Activated CD4-positive, alpha-beta T cell treated with anti-CD3 and anti-CD28 coated beads, Interleukin-2, amount 10 ng/mL, durations not matched to agents 7 days and 5 days (primary cell): Measurements from ENCODE around the gene LRRTM1. TPM values are rescaled to one million over a fixed set of nuclear protein-coding genes. Genes with fewer than 3 reads are reported as not detected.

Experiments used
- CTCF ChIA-PET: fragments of 350-600 bp; sonication (Branson Sonifier 250); formaldehyde crosslinking; loops from one replicate; lab custom pipeline; 2021; ENCODE audit warnings: antibody characterized with exemption; lab: Charles Lee
- POLR2A ChIA-PET: fragments of 350-600 bp; sonication (Branson Sonifier 250); formaldehyde crosslinking; loops from one replicate; lab custom pipeline; 2021; ENCODE audit warnings: antibody characterized with exemption; lab: Charles Lee
- DNase-seq: peaks from one replicate; pipeline ENCODE4 v3.0.0-alpha.2; 2020
- H3K27ac Mint-ChIP-seq: one replicate; pipeline ENCODE4 v1.8.0; 2021; ENCODE audit warnings: mild to moderate bottlenecking, moderate library complexity, mixed read lengths
- H3K27me3 Mint-ChIP-seq: one replicate; pipeline ENCODE4 v1.8.0; 2021; ENCODE audit warnings: mixed read lengths
- H3K36me3 Mint-ChIP-seq: one replicate; pipeline ENCODE4 v1.8.0; 2021; ENCODE audit warnings: low read depth, mixed read lengths
- H3K4me1 Mint-ChIP-seq: one replicate; pipeline ENCODE4 v1.8.0; 2021; ENCODE audit warnings: mixed read lengths
- H3K4me3 Mint-ChIP-seq: one replicate; pipeline ENCODE4 v1.8.0; 2021; ENCODE audit warnings: mild to moderate bottlenecking, moderate library complexity, mixed read lengths
- H3K9me3 Mint-ChIP-seq: one replicate; pipeline ENCODE4 v1.8.0; 2021; ENCODE audit warnings: mixed read lengths
- total RNA-seq, 2 experiments: library from RNA; stranded (reverse); gene quantifications; one replicate each; pipeline ENCODE4 v1.2.3, GENCODE V29; 2021

Gene LRRTM1
- total RNA-seq, 2 experiments from 2014 or later: not detected

DNA sequence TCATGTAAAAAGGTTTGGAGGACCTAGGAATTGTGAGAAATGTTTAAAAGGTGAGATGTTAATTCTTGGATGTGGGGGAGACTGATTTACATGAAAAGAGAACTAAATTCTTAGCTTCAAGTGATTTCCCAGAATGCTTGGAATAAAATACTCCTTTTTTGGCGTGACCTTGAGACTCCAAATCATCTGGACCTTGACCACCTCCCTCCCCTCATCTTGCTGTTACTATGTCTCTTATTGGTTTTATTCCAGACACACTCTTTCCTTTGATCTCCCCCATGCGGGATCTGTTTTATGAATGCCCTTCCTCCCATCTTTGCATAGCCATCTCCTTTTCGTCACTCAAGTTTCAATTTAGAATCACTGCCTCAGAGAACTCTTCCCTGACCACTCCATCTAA lies 20.0 kb upstream of the LRRTM1 start:
- H3K4me3 Mint-ChIP-seq: no peak overlapping the region
- no peaks in the 10 kb centered on the region for H3K9me3 Mint-ChIP-seq
- H3K36me3 Mint-ChIP-seq: no peaks in the 10 kb centered on the region
- DNase-seq: no peak
- peaks cover 8% of the 10 kb centered on the region for H3K27me3 Mint-ChIP-seq
- no peak overlapping the region for H3K27ac Mint-ChIP-seq
- ChIA-PET POLR2A (no interaction called here), CTCF (no interaction called here)
- H3K4me1 Mint-ChIP-seq: no peaks in the 10 kb centered on the region

DNA sequence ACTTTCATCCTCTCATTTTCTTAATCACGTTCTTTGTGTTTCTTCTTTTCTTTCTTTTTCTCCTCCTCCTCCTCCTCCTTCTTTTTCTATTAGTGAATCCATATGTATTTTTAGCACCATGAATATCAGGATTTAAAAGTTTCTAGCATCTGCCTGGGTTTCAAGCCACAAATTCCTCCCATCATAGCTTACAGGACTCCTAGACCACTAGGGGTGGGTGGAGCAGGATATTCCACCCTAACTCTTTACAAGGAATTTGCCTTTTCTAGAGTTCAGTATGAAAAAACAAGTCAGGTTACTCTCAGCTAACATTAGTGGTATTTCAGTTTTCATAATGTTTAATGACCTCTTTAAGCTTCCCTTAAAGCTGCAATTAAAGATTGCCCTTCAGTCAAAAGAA lies 19.1 kb upstream of the LRRTM1 start:
- Mint-ChIP-seq H3K27me3 (peaks cover 8% of the 10 kb centered on the region), H3K4me1 (no peaks in the 10 kb centered on the region), H3K36me3 (no peaks in the 10 kb centered on the region), H3K27ac (no peak overlapping the region), H3K9me3 (no peaks in the 10 kb centered on the region), H3K4me3 (no peak overlapping the region)
- no peak for DNase-seq
- CTCF ChIA-PET: no interaction called here
- POLR2A ChIA-PET: no interaction called here

DNA sequence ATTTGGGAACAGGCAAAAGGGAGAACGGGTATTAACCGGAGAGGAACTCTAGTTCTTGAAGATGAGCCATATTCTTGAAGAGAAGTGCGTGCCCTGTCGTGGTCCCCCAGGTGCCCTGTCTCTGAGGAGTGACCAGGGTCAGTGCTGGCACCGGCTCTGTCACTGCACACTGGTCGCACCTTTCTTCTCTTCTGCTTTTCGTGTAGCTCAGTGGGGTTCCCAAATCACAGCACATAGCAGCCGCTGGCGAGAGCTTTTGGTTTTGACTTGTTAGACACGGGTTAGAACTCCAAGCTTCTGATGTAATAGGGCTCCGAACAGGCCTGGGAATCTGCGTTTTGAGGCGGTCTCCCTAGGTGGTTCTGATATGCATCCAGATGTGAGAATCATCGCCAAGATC lies 18.4 kb upstream of the LRRTM1 start:
- ChIA-PET CTCF (no interaction called here), POLR2A (no interaction called here)
- H3K27ac Mint-ChIP-seq: no peak overlapping the region
- no peaks in the 10 kb centered on the region for H3K9me3 Mint-ChIP-seq
- peaks cover 8% of the 10 kb centered on the region for H3K27me3 Mint-ChIP-seq
- no peaks in the 10 kb centered on the region for H3K36me3 Mint-ChIP-seq
- no peak overlapping the region for H3K4me3 Mint-ChIP-seq
- DNase-seq: no peak
- H3K4me1 Mint-ChIP-seq: no peaks in the 10 kb centered on the region

DNA sequence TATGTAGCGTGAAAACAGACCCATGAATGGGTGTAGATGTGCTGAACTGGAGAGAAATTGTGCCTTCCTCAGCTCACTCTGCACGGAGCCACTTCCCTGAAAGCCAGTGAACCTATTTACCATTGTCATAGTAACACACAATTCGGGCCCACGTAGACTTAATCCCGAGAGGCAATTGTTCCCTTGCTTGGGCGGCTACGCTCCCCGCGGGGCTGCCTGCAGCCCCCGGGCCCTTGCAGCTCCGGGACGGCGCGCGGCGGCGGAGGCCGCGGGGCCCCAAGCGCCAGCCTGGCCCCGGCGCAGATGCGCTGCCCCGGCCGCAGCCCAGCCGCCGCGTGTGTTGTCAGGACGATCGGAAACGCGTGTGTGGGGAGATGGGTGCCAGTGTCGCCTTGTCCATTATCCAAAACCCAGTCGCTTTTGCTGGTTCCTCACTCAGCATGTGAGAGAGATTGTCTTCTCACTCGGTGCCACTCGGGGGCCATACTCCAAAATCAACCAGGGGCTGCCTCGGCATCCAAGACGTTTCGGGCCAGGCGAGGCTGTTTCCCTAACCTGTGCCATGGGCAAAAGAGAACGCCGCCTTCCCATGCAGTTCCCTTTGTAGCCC lies 17.9 kb upstream of the LRRTM1 start:
- Mint-ChIP-seq H3K27me3 (peaks cover 8% of the 10 kb centered on the region), H3K4me3 (no peak overlapping the region), H3K9me3 (no peaks in the 10 kb centered on the region), H3K27ac (no peak overlapping the region), H3K36me3 (no peaks in the 10 kb centered on the region), H3K4me1 (no peaks in the 10 kb centered on the region)
- DNase-seq: no peak
- ChIA-PET CTCF (no interaction called here), POLR2A (no interaction called here)

DNA sequence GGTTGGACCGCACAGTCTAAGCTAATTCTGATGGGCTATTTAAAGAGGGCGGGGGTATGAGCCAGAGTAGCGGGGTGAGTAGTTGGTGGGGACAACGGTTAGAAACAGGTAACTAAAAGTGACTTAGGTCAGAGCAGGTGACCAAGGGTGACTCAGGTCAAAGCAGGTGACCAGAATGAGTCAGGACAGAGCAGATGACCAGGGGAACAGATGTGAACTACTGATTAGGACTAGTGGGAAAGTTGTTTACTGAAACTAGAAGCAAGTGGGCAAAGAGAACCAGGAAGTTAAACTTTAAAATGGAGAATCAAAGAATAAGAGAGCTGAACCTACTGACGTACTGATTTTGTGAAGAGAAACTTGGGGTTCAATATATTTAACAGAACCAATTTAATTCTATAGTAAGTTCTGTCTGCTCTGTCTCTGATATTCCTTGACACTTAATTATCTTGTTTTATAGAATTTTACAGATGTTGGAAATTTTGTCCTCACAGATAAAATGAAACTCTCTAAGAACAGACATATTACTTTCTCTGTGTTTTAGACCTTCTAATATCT lies 7.8 kb upstream of the LRRTM1 start:
- Mint-ChIP-seq H3K4me3 (no peak overlapping the region), H3K9me3 (no peaks in the 10 kb centered on the region), H3K36me3 (no peaks in the 10 kb centered on the region), H3K27ac (no peak overlapping the region), H3K27me3 (no peaks in the 10 kb centered on the region), H3K4me1 (no peaks in the 10 kb centered on the region)
- DNase-seq: no peak
- ChIA-PET POLR2A (no interaction called here), CTCF (no interaction called here)

DNA sequence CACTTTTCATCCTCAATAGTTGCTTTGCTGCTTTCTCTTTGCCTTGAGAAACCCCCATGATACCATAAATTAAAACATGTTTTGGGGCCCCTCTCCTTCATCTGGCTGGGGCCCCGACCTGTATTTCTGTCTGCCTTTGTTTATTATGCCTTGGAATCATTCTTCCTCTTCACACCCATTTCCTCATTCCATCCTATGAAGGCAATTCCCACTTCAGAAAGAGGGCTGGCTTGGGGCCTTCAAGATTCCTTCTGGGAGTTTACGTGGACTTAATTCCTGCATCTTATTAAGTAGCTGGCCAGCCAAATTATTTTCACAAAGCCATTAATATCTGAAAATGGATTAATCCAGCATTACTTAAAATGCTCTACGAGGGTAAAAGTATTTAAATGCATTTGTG lies 6.8 kb upstream of the LRRTM1 start:
- H3K36me3 Mint-ChIP-seq: no peaks in the 10 kb centered on the region
- no peak overlapping the region for H3K4me3 Mint-ChIP-seq

DNA sequence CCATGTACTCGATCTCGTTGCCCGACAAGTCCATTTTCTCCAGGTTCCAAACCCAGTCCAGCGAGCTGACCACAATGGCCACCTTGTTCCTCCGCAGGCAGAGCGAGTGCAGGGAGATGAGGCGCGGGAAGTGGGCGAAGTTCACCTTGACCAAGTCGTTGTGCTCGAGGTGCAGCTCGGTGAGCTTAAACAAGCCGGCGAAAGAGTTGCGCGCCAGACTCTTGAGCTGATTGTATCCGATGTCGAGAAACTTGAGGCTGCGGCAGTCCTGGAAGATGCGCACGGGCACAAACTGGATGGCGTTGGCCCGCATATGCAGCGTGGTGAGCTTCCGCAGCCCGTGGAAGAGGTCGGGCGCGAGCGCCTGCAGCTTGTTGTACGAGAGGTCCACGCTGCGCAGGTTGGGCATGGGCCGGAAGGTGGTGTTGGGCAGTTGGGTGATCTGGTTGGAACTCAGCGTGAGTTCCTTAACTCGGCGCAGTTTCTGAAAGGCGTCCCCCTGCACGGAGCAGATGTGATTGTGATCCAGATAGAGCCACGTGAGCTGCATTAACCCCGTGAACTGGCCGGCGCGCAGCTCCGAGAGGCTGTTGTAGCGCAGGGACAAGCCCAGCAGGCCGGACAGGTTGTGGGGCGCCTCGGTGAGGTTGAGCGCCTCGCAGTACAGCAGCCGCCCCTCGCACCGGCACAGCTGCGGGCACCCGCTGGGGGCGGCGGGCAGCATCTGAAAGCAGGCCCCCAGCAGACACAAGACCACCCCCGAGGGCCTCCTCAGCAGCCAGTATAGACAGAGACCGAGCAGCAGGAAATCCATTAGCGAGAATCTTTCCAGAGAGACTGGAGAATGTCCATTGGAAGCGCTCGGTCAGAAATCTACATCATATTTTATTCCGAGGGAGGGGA lies 1.3 kb downstream of the LRRTM1 start:
- H3K4me3 Mint-ChIP-seq: no peak overlapping the region
- H3K27me3 Mint-ChIP-seq: peaks cover 40% of the 10 kb centered on the region
- peaks cover 2% of the 10 kb centered on the region for H3K9me3 Mint-ChIP-seq
- ChIA-PET CTCF (interaction anchor here (0.6 kb wide), 1 partner anchor 273 kb away, joined by 4 read pairs; no protein-coding TSS in a partner anchor), POLR2A (no interaction called here)
- H3K36me3 Mint-ChIP-seq: no peaks in the 10 kb centered on the region
- peak overlapping the region; percentile 17 for H3K27ac Mint-ChIP-seq
- DNase-seq: no peak
- no peaks in the 10 kb centered on the region for H3K4me1 Mint-ChIP-seq

More for the DNA sequence above, 6.8 kb upstream of the LRRTM1 start:
- ChIA-PET CTCF (no interaction called here), POLR2A (no interaction called here)
- Mint-ChIP-seq H3K4me1 (no peaks in the 10 kb centered on the region), H3K27ac (no peak overlapping the region), H3K9me3 (no peaks in the 10 kb centered on the region), H3K27me3 (no peaks in the 10 kb centered on the region)
- no peak for DNase-seq

DNA sequence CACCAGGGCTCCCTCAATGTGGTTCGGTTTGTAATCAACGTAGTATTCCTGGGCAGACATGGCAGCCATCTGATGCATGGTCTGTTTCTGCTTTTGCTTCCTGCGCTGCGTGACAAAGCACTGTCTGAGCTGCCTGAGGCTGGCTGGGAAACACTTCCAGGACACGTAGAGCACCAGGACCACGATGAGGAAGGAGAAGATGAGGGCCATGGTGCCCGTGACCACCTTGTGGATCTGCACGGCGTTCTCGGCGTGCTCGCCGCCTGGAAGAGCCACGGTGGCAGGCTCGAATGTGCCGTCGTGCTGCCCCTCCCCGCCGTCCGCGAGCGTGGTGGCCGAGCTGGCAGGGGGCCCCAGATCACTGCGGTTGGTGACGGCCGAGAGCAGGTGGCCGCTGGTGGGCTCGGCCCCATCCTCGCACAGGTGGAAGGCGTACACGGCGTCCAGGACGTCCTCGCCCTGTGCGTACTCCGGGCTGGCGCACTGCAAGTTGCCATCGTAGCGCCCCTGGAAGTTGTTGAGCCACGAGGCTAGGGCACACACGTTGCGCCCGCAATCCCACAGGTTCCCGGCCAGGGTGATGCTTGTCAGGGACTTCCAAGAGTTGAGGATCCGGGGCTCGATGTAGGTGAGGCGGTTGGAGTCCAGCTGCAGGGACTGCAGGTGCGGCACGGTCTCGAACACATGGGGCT lies 2.1 kb downstream of the LRRTM1 start:
- POLR2A ChIA-PET: no interaction called here
- DNase-seq: no peak
- no peak overlapping the region for H3K4me3 Mint-ChIP-seq
- CTCF ChIA-PET: interaction anchor here (0.6 kb wide), 2 partner anchors 273 to 1426 kb away, joined by 3 to 4 read pairs; no protein-coding TSS in a partner anchor
- no peaks in the 10 kb centered on the region for H3K36me3 Mint-ChIP-seq
- no peak overlapping the region for H3K27ac Mint-ChIP-seq
- H3K9me3 Mint-ChIP-seq: peaks cover 2% of the 10 kb centered on the region
- no peaks in the 10 kb centered on the region for H3K4me1 Mint-ChIP-seq
- peaks cover 40% of the 10 kb centered on the region for H3K27me3 Mint-ChIP-seq

DNA sequence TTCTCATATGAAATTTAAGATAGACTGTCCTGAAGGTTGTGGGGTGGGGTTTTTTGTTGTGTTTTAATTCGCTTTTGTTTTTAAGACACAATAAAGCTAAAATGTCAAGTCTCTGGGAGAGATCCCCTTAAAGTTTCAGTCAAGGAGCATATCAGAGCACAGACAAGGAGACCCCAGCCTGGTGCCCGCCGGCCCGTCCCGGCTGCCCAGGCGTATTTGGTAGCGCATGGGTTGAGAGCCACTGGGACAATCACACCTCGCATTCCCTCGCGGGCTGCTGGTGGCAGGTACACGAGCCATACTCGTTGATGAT lies 2.6 kb downstream of the LRRTM1 start:
- Mint-ChIP-seq H3K4me1 (no peaks in the 10 kb centered on the region), H3K27me3 (peaks cover 40% of the 10 kb centered on the region), H3K9me3 (peaks cover 2% of the 10 kb centered on the region), H3K4me3 (no peak overlapping the region), H3K27ac (no peak overlapping the region), H3K36me3 (no peaks in the 10 kb centered on the region)
- ChIA-PET CTCF (interaction anchor here (0.6 kb wide), 1 partner anchor 1427 kb away, joined by 3 read pairs; no protein-coding TSS in a partner anchor), POLR2A (no interaction called here)
- no peak for DNase-seq

DNA sequence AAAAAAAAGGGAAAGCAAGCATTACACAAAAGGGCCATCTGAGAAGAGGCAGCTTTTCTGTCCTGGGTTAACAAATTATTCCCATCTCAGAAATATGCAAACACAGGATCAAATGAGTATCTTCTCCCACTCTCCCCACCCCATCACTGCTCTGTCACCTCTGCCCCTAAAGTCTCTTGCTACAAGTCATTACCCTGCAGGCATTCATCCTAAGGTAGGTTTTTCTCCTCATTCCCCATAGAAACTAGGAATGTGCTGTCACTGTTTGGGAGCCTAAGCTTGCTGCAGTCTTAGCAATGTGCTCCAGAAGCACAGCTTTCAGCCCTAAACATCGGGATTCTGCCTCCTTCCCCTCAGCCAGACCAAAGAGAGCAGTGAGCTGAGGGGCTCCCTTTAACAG lies 3.6 kb downstream of the LRRTM1 start:
- ChIA-PET CTCF (interaction anchor here (0.9 kb wide), 1 partner anchor 10 kb away, joined by 3 read pairs; no protein-coding TSS in a partner anchor), POLR2A (no interaction called here)
- H3K4me1 Mint-ChIP-seq: no peaks in the 10 kb centered on the region
- H3K36me3 Mint-ChIP-seq: no peaks in the 10 kb centered on the region
- no peak overlapping the region for H3K4me3 Mint-ChIP-seq
- H3K9me3 Mint-ChIP-seq: peaks cover 2% of the 10 kb centered on the region
- no peak overlapping the region for H3K27ac Mint-ChIP-seq
- no peak for DNase-seq
- peaks cover 40% of the 10 kb centered on the region for H3K27me3 Mint-ChIP-seq

DNA sequence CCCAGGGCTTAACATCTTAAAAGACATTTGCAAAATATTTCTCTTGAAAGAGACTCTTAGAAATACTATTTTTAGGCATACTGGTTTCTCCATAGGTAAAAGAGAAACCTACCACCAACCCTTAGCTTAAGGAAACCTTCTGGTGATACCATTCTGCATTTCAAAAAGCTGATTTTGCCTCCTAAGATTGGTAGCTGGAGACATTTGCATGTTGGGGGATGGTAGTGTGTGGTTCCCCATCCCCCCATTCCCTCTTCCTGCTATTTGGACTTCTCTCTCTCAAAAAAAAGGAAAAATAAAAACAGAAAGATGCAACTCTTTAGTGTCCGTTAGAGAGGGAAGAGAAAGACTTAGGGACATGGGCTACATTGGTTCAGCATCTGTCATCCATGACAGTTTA lies 4.2 kb downstream of the LRRTM1 start:
- peaks cover 2% of the 10 kb centered on the region for H3K9me3 Mint-ChIP-seq
- no peak overlapping the region for H3K27ac Mint-ChIP-seq
- CTCF ChIA-PET: no interaction called here
- H3K36me3 Mint-ChIP-seq: no peaks in the 10 kb centered on the region
- no peak overlapping the region for H3K4me3 Mint-ChIP-seq
- POLR2A ChIA-PET: no interaction called here
- H3K27me3 Mint-ChIP-seq: peaks cover 39% of the 10 kb centered on the region
- H3K4me1 Mint-ChIP-seq: no peaks in the 10 kb centered on the region
- no peak for DNase-seq

DNA sequence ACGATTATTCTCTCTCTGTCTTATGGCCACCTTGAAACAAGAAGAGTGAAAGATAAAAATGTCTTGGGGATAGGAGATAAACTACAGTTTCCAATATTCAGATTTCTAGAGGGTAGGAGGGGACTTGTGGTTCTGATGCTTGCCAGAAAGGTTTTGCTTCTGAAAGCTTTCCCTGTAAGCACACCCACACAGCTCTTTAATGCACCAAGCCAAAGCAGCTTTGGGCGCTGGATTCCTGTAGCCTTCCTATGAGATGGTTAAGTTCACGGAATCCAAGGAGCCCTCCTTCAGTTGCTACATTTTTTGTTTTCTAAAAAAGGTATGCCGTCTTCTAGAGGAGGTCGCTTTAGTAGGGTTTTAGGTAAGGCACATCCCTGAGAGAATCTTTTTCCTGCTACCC lies 4.9 kb downstream of the LRRTM1 start:
- Mint-ChIP-seq H3K36me3 (no peaks in the 10 kb centered on the region), H3K27ac (no peak overlapping the region), H3K4me1 (no peaks in the 10 kb centered on the region), H3K9me3 (peaks cover 2% of the 10 kb centered on the region), H3K4me3 (no peak overlapping the region), H3K27me3 (peaks cover 33% of the 10 kb centered on the region)
- no peak for DNase-seq
- CTCF ChIA-PET: no interaction called here
- POLR2A ChIA-PET: no interaction called here

DNA sequence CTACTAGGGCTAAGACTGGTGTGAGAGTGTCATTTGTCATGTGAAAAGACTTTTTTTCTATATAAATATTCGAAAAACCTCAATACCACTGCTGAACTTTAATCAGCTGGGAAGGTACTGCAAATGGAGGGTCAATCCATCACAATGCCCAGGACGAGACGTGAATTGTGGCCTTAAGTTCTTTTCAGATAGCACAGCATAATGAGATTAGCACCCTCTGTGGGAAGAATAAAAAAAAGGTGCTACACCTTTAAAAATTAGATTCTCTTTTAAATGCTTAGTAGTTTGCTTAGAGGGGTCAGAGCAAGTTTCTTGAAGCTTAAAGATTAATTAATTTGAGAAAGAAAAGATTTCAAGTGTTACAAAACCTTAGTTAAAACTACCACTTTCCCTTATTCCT lies 5.6 kb downstream of the LRRTM1 start:
- H3K27ac Mint-ChIP-seq: no peak overlapping the region
- H3K9me3 Mint-ChIP-seq: peaks cover 2% of the 10 kb centered on the region
- ChIA-PET CTCF (no interaction called here), POLR2A (no interaction called here)
- H3K36me3 Mint-ChIP-seq: no peaks in the 10 kb centered on the region
- no peak overlapping the region for H3K4me3 Mint-ChIP-seq
- no peak for DNase-seq
- H3K4me1 Mint-ChIP-seq: no peaks in the 10 kb centered on the region
- peaks cover 27% of the 10 kb centered on the region for H3K27me3 Mint-ChIP-seq
